K562 (cell line): ENCODE data around the gene MRPL40. TPM values are rescaled to one million over a fixed set of nuclear protein-coding genes. Genes with fewer than 3 reads are reported as not detected.

Source experiments
- ATAC-seq: fragments of 200-7000 bp; cut with Tn5 transposase; 3 replicates; pipeline ENCODE4 v1.9.1; 2020; ENCODE audit warnings: moderate library complexity
- BruUV-seq: library from RNA; stranded (reverse); fragments of 400-500 nt; replicated peaks from 2 replicates; lab custom pipeline; 2021; lab: Mats Ljungman, UMichigan
- CTCF ChIA-PET: fragments of 300-600 bp; formaldehyde crosslinking; extraction: SDS; loops from one replicate; lab custom pipeline; 2021; ENCODE audit warnings: low intra/inter-chr PET ratio; lab: Yijun Ruan, JAX
- POLR2A ChIA-PET: fragments of 300-600, 350-650 bp; sonication (Branson Sonifier 250); formaldehyde crosslinking; extraction: SDS; loops from one replicate; lab custom pipeline; 2021; ENCODE audit warnings: antibody characterized with exemption, inconsistent platforms; lab: Yijun Ruan, JAX
- DNase-seq, 4 experiments: peaks; one replicate each; pipeline versions ENCODE4 v3.0.0 to v3.0.0-alpha.2; 2011 to 2018; ENCODE audit warnings: low spot score in 3 of 4, mixed read lengths in 3 of 4; ENCODE audit errors: extremely low read depth in 1 of 4
- FAIRE-seq: peaks from 2 replicates; lab custom pipeline; 2011; peaks lifted over from hg19 to GRCh38; lab: Jason Lieb, UNC
- H2AFZ ChIP-seq: 2 replicates; pipeline ENCODE4 v1.6.0; 2011; ENCODE audit warnings: low read depth, low read length, control low read depth, inconsistent platforms
- H3K27ac ChIP-seq: fragments of 200-600 bp; 3 replicates; pipeline ENCODE4 v1.8.0; 2011; ENCODE audit warnings: low read depth, mild to moderate bottlenecking, control low read depth, inconsistent platforms, low read length, moderate library complexity, mixed read lengths; ENCODE audit errors: extremely low read depth
- H3K27me3 ChIP-seq, 2 experiments: fragments of 300-600 bp in 1 of 2; 2 replicates in 1 of 2; 3 replicates in 1 of 2; pipeline versions ENCODE4 v1.6.0 to v1.8.0; 2011; ENCODE audit warnings: inconsistent platforms in 2 of 2, low read length in 2 of 2, mild to moderate bottlenecking in 1 of 2, mixed read lengths in 1 of 2, moderate library complexity in 1 of 2; ENCODE audit not compliant: control insufficient read depth in 2 of 2, insufficient read depth in 2 of 2
- H3K36me3 ChIP-seq: fragments of 300-600 bp; 3 replicates; pipeline ENCODE4 v1.8.0; 2011; ENCODE audit warnings: mild to moderate bottlenecking, low read length, inconsistent platforms; ENCODE audit not compliant: control insufficient read depth, insufficient read depth
- H3K4me1 ChIP-seq, 2 experiments: fragments of 200-600 bp in 1 of 2; replicated peaks in 1 of 2; 2 replicates in 1 of 2; 3 replicates in 1 of 2; pipeline versions ENCODE4 v1.5.1 to v1.8.0; 2011; ENCODE audit warnings: inconsistent platforms in 2 of 2, low read length in 2 of 2, mild to moderate bottlenecking in 1 of 2, mixed read lengths in 1 of 2, moderate library complexity in 1 of 2; ENCODE audit not compliant: control insufficient read depth in 2 of 2, insufficient read depth in 2 of 2
- H3K4me2 ChIP-seq: 2 replicates; pipeline ENCODE4 v1.6.1; 2011; ENCODE audit warnings: low read length, control low read depth, inconsistent platforms, mixed read lengths; ENCODE audit not compliant: insufficient read depth
- H3K4me3 ChIP-seq: fragments of 200-600 bp; sonication (generic), shearing (Covaris generic); 2 replicates; pipeline ENCODE4 v1.5.1; 2016; ENCODE audit warnings: control low read depth, inconsistent platforms
- H3K79me2 ChIP-seq: fragments of 200-600 bp; 3 replicates; pipeline ENCODE4 v1.8.0; 2011; ENCODE audit warnings: low read length, inconsistent platforms; ENCODE audit not compliant: control insufficient read depth, insufficient read depth
- H3K9ac ChIP-seq, 2 experiments: 2 replicates each; pipeline versions ENCODE4 v1.6.0 to v1.6.1; 2011; ENCODE audit warnings: low read depth in 2 of 2, low read length in 2 of 2, control low read depth in 1 of 2, inconsistent platforms in 1 of 2, mild to moderate bottlenecking in 1 of 2, mixed read lengths in 1 of 2; ENCODE audit not compliant: insufficient read depth in 1 of 2
- H3K9me1 ChIP-seq: one replicate; pipeline ENCODE4 v1.6.0; 2011; ENCODE audit warnings: inconsistent platforms, mild to moderate bottlenecking, low read length, moderate library complexity; ENCODE audit not compliant: control insufficient read depth, insufficient read depth
- H3K9me3 ChIP-seq: replicated peaks from 2 replicates; pipeline ENCODE4 v1.5.1; 2011; ENCODE audit warnings: low read depth, low read length, inconsistent platforms; ENCODE audit not compliant: control insufficient read depth, insufficient read depth
- H4K20me1 ChIP-seq: replicated peaks from 2 replicates; pipeline ENCODE4 v1.6.1; 2011; ENCODE audit warnings: low read length, inconsistent platforms, mixed read lengths; ENCODE audit not compliant: control insufficient read depth, insufficient read depth
- ARHGAP35 ChIP-seq: fragments of 450-650 bp; IDR thresholded peaks from 2 replicates; pipeline ENCODE4 v1.6.1; 2018; ENCODE audit not compliant: partially characterized antibody
- FIP1L1 ChIP-seq: fragments of 200-400 bp; formaldehyde crosslinking; IDR thresholded peaks from 2 replicates; pipeline ENCODE4 v1.6.1; 2018; ENCODE audit warnings: mild to moderate bottlenecking, low read depth, low read length; ENCODE audit not compliant: poor library complexity, severe bottlenecking
- FOXK2 ChIP-seq, 2 experiments: fragments of 450-650 bp; IDR thresholded peaks in 1 of 2; conservative IDR thresholded peaks in 1 of 2; 2 replicates each; pipeline ENCODE4 v1.6.1; 2016; ENCODE audit warnings: low read depth in 2 of 2, mild to moderate bottlenecking in 1 of 2
- GTF2A2 ChIP-seq: IDR thresholded peaks from 2 replicates; pipeline ENCODE4 v1.6.1; 2016; ENCODE audit warnings: mild to moderate bottlenecking, missing genetic modification characterization, missing compliant biosample characterization
- KAT8 ChIP-seq: fragments of 450-650 bp; IDR thresholded peaks from 2 replicates; pipeline ENCODE4 v1.6.1; 2016; ENCODE audit warnings: low read depth, mild to moderate bottlenecking
- MCM5 ChIP-seq: fragments of 450-650 bp; IDR thresholded peaks from 2 replicates; pipeline ENCODE4 v1.6.1; 2016; ENCODE audit warnings: low read depth
- MECOM ChIP-seq: fragments of 250-450 bp; sonication (Bioruptor Pico); IDR thresholded peaks from 2 replicates; pipeline ENCODE4 v1.8.0; 2022; ENCODE audit warnings: inconsistent platforms
- SNIP1 ChIP-seq: fragments of 450-650 bp; IDR thresholded peaks from 2 replicates; pipeline ENCODE4 v1.7.1; 2017; ENCODE audit warnings: low read depth, mild to moderate bottlenecking
- TAF1 ChIP-seq: IDR thresholded peaks from 2 replicates; pipeline ENCODE4 v1.6.1; 2011; ENCODE audit warnings: mild to moderate bottlenecking, low read length, moderate library complexity; ENCODE audit not compliant: insufficient read depth, control insufficient read depth, severe bottlenecking; ENCODE audit errors: extremely low read depth
- ZNF311 ChIP-seq: fragments of 250-450 bp; sonication (Bioruptor Pico); IDR thresholded peaks from 2 replicates; pipeline ENCODE4 v1.4.0; 2020; ENCODE audit warnings: mild to moderate bottlenecking, moderate library complexity
- ZNF384 ChIP-seq: IDR thresholded peaks from 2 replicates; pipeline ENCODE4 v1.6.1; 2012; ENCODE audit warnings: low read depth, low read length, improper control_type of control experiment
- ZNF668 ChIP-seq: fragments of 250-450 bp; sonication (Bioruptor Pico); IDR thresholded peaks from 2 replicates; pipeline ENCODE4 v1.8.0; 2022; ENCODE audit warnings: mild to moderate bottlenecking, inconsistent platforms
- WGBS: fragments of 100-300 bp; shearing (Covaris generic); methylation state at CpG from one replicate; pipeline ENCODE4 v1.1.6; 2016; ENCODE audit warnings: low coverage, mixed read lengths; ENCODE audit not compliant: insufficient coverage; ENCODE audit errors: missing lambda C conversion rate; 5-methylcytosine and 5-hydroxymethylcytosine counted together
- in situ Hi-C: fragments of 300-500 bp; cut with MboI; formaldehyde crosslinking; loops from 4 replicates; pipeline ENCODE4 v1.15.0; 2018; ENCODE audit warnings: inconsistent platforms, mixed read lengths
- intact Hi-C: fragments of 100-400 bp; cut with micrococcal nuclease; formaldehyde crosslinking; loops from 2 replicates; pipeline ENCODE4 v1.14.2; 2022
- polyA plus RNA-seq, 8 experiments: library from polyadenylated mRNA; depleted of rRNA in 4 of 8; stranded (reverse) in 5 of 8; unstranded in 3 of 8; fragments of >200 nt; fragmentation: Nextera tagmentation in 2 of 8; fragmentation: Illumina TruSeq in 1 of 8; extraction: Ambion mirVana in 2 of 8; extraction: Trizol in 1 of 8; gene quantifications; 2 replicates each; pipeline versions ENCODE4 v1.2.1 to v1.2.3, GENCODE V29; 2011 to 2014; ENCODE audit warnings: inconsistent platforms in 1 of 8, missing spikeins in 1 of 8
- total RNA-seq, 7 experiments: library from RNA; depleted of rRNA in 6 of 7; stranded (reverse); fragments of >200 nt in 6 of 7; fragmentation: Illumina TruSeq in 2 of 7; extraction: Trizol in 2 of 7; gene quantifications; 2 replicates each; pipeline versions ENCODE4 v1.2.1 to v1.2.3, GENCODE V29; 2011 to 2021; ENCODE audit warnings: low replicate concordance in 1 of 7
- TF ChIP-seq, protein P1 (sequence below), 2 experiments: fragments of 450-650 bp; IDR thresholded peaks; 2 replicates each; pipeline ENCODE4 v1.6.1; 2016
- TF ChIP-seq, protein P2 (sequence below): fragments of 250-450 bp; sonication (Bioruptor Pico); IDR thresholded peaks from 2 replicates; pipeline ENCODE4 v1.5.0; 2021

The MRPL40 gene
- total and polyA plus RNA-seq, 9 of the 15 experiments (the other 6 are each of a cell fraction or from before 2014, with no cell fraction given), result 132 to 652 (median 208) TPM

DNA sequence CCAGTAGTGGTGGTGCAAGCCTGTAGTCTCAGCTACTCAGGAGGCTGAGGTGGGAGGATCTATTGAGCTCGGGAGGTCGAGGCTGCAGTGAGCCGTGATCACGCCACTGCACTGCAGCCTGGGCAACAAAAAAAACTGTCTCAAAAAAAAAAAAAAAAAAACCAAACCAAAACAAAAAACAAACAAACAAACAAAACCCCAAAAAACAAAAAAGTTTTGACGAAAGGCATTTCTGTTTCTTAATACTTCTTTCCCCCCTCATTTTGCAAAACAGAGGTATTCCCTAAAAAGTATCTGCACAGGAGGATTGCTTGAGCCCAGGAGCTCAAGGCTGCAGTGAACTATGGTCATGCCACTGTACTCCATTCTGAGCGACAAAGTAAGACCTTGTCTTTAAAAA is 12.0 kb upstream of the MRPL40 start:
- DNase-seq (no peak), FAIRE-seq (no peak), ATAC-seq (no peak)
- H3K79me2 ChIP-seq, result peaks cover 100% of the 10 kb centered on the region
- peak overlapping the region; percentile 64; the same call in 1 of the 3 replicates for H3K27ac ChIP-seq
- TF ChIP-seq ZNF384 (peak; percentile 33; the same call in 1 of the 2 replicates), MECOM (CRISPR knock-in tag) (0 out of 2 replicates have a peak, but pooled peaks have one; percentile 39), ZNF668 (CRISPR knock-in tag) (peak; percentile 81; the same call in 1 of the 2 replicates), KAT8 (no peak), SNIP1 (0 out of 2 replicates have a peak, but pooled peaks have one; percentile 24), FOXK2 (conservative IDR thresholded peaks at IDR 0.05 in 1 of 2, IDR thresholded peaks at IDR 0.05 in 1 of 2; ENCODE audit: low read depth in 2 of 2) (peak in 1 of 2 experiments; percentile 0; a peak in 1 of 4 replicates), FIP1L1 (no peak), ZNF311 (no peak), TAF1 (no peak), GTF2A2 (tag) (0 out of 2 replicates have a peak, but pooled peaks have one; percentile 11), ARHGAP35 (no peak), MCM5 (no peak)
- TF ChIP-seq, protein P1, sequence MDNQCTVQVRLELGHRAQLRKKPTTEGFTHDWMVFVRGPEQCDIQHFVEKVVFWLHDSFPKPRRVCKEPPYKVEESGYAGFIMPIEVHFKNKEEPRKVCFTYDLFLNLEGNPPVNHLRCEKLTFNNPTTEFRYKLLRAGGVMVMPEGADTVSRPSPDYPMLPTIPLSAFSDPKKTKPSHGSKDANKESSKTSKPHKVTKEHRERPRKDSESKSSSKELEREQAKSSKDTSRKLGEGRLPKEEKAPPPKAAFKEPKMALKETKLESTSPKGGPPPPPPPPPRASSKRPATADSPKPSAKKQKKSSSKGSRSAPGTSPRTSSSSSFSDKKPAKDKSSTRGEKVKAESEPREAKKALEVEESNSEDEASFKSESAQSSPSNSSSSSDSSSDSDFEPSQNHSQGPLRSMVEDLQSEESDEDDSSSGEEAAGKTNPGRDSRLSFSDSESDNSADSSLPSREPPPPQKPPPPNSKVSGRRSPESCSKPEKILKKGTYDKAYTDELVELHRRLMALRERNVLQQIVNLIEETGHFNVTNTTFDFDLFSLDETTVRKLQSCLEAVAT (IDR thresholded peaks at IDR 0.05), result peak in 1 of 2 experiments; percentile 54; a peak in 2 of 4 replicates
- TF ChIP-seq, protein P2, sequence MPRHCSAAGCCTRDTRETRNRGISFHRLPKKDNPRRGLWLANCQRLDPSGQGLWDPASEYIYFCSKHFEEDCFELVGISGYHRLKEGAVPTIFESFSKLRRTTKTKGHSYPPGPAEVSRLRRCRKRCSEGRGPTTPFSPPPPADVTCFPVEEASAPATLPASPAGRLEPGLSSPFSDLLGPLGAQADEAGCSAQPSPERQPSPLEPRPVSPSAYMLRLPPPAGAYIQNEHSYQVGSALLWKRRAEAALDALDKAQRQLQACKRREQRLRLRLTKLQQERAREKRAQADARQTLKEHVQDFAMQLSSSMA, result no peak
- no peak overlapping the region for H3K9ac ChIP-seq
- 58% methylated on average over 6 of the region's 6 CpGs for WGBS
- H3K4me3 ChIP-seq, result no peak overlapping the region
- peaks cover 39% of the 10 kb centered on the region for H3K36me3 ChIP-seq
- BruUV-seq, result no TSS peak
- ChIA-PET CTCF (interaction anchor here (0.7 kb wide), 1 partner anchor 23 kb away, joined by 3 read pairs; no protein-coding TSS in a partner anchor), POLR2A (interaction anchor here (0.5 to 10.1 kb wide), 10 partner anchors 11 to 662 kb away, joined by 3 to 212 read pairs (median 5); partner anchors contain the start of genes C22orf39, CDC45, HIRA and MRPL40)
- H2AFZ ChIP-seq, result no peak overlapping the region
- in situ Hi-C loops (no loop called here), intact Hi-C loops (no loop called here)
- peaks cover 65% of the 10 kb centered on the region for H4K20me1 ChIP-seq
- peaks cover 24% of the 10 kb centered on the region for H3K9me1 ChIP-seq
- no peaks in the 10 kb centered on the region for H3K27me3 ChIP-seq
- no peak overlapping the region for H3K4me2 ChIP-seq
- H3K9me3 ChIP-seq, result no peaks in the 10 kb centered on the region
- H3K4me1 ChIP-seq, result peaks cover 44 to 54% of the 10 kb centered on the region in 2 experiments
